ENCODE results near the gene PROP1.
"Not testable (repeated sequence)": the region's sequence is repeated elsewhere in the genome, so short reads cannot be mapped to it uniquely, and the experiment has no call there.

GRCh38 chr5:177943805-177944736 lies 52.0 kb downstream of the PROP1 start:
- not testable (repeated sequence) for TF ChIP-seq CTCF, POLR2A (IDR thresholded peaks at IDR 0.05)
